GM23338 (cell line): Measurements from ENCODE around the gene SLC39A5.

Source experiments
- CREB1 ChIP-seq: fragments of 250-450 bp; sonication (Bioruptor Pico); IDR thresholded peaks from 2 replicates; pipeline ENCODE4 v1.5.0; 2020; ENCODE audit warnings: low read depth, mild to moderate bottlenecking, moderate library complexity
- CTCF ChIP-seq, 2 experiments: fragments of 200-600 bp in 1 of 2; sonication (generic) in 1 of 2; conservative IDR thresholded peaks; 2 replicates each; pipeline versions ENCODE4 v1.5.1 to v1.6.1; 2016 to 2017; ENCODE audit warnings: antibody characterized with exemption in 2 of 2, low read depth in 2 of 2, mild to moderate bottlenecking in 2 of 2, moderate library complexity in 1 of 2
- EZH2 ChIP-seq: fragments of 200-600 bp; sonication (generic); IDR thresholded peaks from one replicate; pipeline ENCODE4 v1.8.0; 2017; ENCODE audit warnings: antibody characterized with exemption, mild to moderate bottlenecking, low read depth; ENCODE audit not compliant: unreplicated experiment
- EZH2phosphoT487 ChIP-seq: fragments of 200-600 bp; sonication (generic); IDR thresholded peaks from one replicate; pipeline ENCODE4 v1.8.1; 2018; ENCODE audit warnings: antibody characterized with exemption; ENCODE audit not compliant: unreplicated experiment
- JUNB ChIP-seq: IDR thresholded peaks from one replicate; pipeline ENCODE4 v1.6.1; 2016; ENCODE audit warnings: antibody characterized with exemption; ENCODE audit not compliant: unreplicated experiment
- NANOG ChIP-seq: IDR thresholded peaks from 2 replicates; pipeline ENCODE4 v1.6.1; 2016; ENCODE audit warnings: antibody characterized with exemption, borderline replicate concordance
- POLR2AphosphoS5 ChIP-seq: IDR thresholded peaks from 2 replicates; pipeline ENCODE4 v1.6.1; 2016; ENCODE audit warnings: antibody characterized with exemption, low read depth
- REST ChIP-seq: IDR thresholded peaks from one replicate; pipeline ENCODE4 v1.6.1; 2018; ENCODE audit warnings: antibody characterized with exemption; ENCODE audit not compliant: unreplicated experiment
- STAT1 ChIP-seq: IDR thresholded peaks from one replicate; pipeline ENCODE4 v1.6.1; 2016; ENCODE audit warnings: antibody characterized with exemption; ENCODE audit not compliant: unreplicated experiment
- ZNF114 ChIP-seq: fragments of 250-450 bp; sonication (Bioruptor Pico); IDR thresholded peaks from 2 replicates; pipeline ENCODE4 v1.5.0; 2020; ENCODE audit warnings: mild to moderate bottlenecking, moderate library complexity
- ZNF331 ChIP-seq: fragments of 250-450 bp; sonication (Bioruptor Pico); IDR thresholded peaks from 2 replicates; pipeline ENCODE4 v1.5.0; 2020; ENCODE audit warnings: low read depth, mild to moderate bottlenecking, moderate library complexity

DNA sequence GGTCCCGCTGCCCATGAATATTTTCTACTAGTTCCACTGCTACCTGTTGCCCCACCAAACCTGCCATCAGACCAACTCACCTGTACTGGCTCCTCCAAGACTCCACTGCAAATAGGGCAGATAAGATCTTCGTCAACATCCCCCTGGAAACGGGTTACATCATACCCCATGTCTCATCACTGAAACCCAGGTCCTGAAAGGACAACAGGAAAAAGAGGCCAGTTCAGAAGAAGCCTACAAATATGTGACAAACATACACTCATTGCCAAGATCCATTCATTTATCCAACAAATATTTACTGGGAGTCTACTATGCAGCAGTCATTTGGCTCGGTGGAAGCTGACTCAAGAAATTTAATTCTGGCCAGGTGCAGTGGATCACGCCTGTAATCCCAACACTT, 16.0 kb upstream of the SLC39A5 start:
- TF ChIP-seq CTCF (conservative IDR thresholded peaks at IDR 0.05; ENCODE audit: low read depth in 2 of 2) (no peak), EZH2 (no peak), POLR2AphosphoS5 (no peak), JUNB (no peak), REST (no peak), EZH2phosphoT487 (no peak), ZNF114 (CRISPR knock-in tag) (no peak), ZNF331 (CRISPR knock-in tag) (no peak), CREB1 (no peak), STAT1 (no peak), NANOG (no peak)
